Calu3 (cell line): ENCODE measurements around the gene CROCC2. TPM values are rescaled to one million over a fixed set of nuclear protein-coding genes. Genes with fewer than 3 reads are reported as not detected.

Source experiments
- BruUV-seq: library from RNA; stranded (reverse); fragments of 400-500 nt; replicated peaks from 2 replicates; lab custom pipeline; 2021; lab: Mats Ljungman, UMichigan
- CTCF ChIA-PET: fragments of 300-600 bp; sonication (Branson Sonifier 250); formaldehyde crosslinking; loops from one replicate; lab custom pipeline; 2022; ENCODE audit warnings: antibody characterized with exemption; lab: Charles Lee
- DNase-seq: peaks from one replicate; pipeline ENCODE4 v3.0.0; 2022
- H3K27ac Mint-ChIP-seq: one replicate; pipeline ENCODE4 v1.8.0; 2022; ENCODE audit warnings: mixed read lengths; ENCODE audit not compliant: unreplicated experiment
- H3K27me3 Mint-ChIP-seq: one replicate; pipeline ENCODE4 v1.8.0; 2022; ENCODE audit warnings: mixed read lengths; ENCODE audit not compliant: unreplicated experiment
- H3K36me3 Mint-ChIP-seq: one replicate; pipeline ENCODE4 v1.8.0; 2022; ENCODE audit warnings: mild to moderate bottlenecking, moderate library complexity, mixed read lengths; ENCODE audit not compliant: insufficient read depth, unreplicated experiment
- H3K4me1 Mint-ChIP-seq: one replicate; pipeline ENCODE4 v1.8.0; 2022; ENCODE audit warnings: mild to moderate bottlenecking, low read depth, mixed read lengths; ENCODE audit not compliant: unreplicated experiment
- H3K4me3 Mint-ChIP-seq: one replicate; pipeline ENCODE4 v1.8.0; 2022; ENCODE audit warnings: mild to moderate bottlenecking, low read depth, moderate library complexity, mixed read lengths; ENCODE audit not compliant: unreplicated experiment
- H3K9me3 Mint-ChIP-seq: one replicate; pipeline ENCODE4 v1.8.0; 2022; ENCODE audit warnings: low read depth, mixed read lengths; ENCODE audit not compliant: unreplicated experiment
- CTCF ChIP-seq: fragments of 200-600 bp; IDR thresholded peaks from one replicate; pipeline ENCODE4 v1.8.0; 2022; ENCODE audit warnings: antibody characterized with exemption; ENCODE audit not compliant: unreplicated experiment
- intact Hi-C: fragments of 100-400 bp; cut with micrococcal nuclease; formaldehyde crosslinking; loops from one replicate; pipeline ENCODE4 v1.10.0; 2022; ENCODE audit not compliant: unreplicated experiment
- total RNA-seq: library from RNA; stranded (reverse); gene quantifications from 2 replicates; pipeline ENCODE4 v1.2.3, GENCODE V29; 2022

Gene CROCC2
- total RNA-seq, 1 experiment from 2014 or later, result not detected

GRCh38 chr2:241003830-241004564 is 97.9 kb downstream of the CROCC2 start:
- Mint-ChIP-seq H3K9me3 (peaks cover 10% of the 10 kb centered on the region), H3K4me3 (no peak overlapping the region), H3K4me1 (peaks cover 4% of the 10 kb centered on the region), H3K27ac (no peak overlapping the region), H3K36me3 (no peaks in the 10 kb centered on the region), H3K27me3 (peaks cover 81% of the 10 kb centered on the region)
- no peak for DNase-seq
- CTCF ChIA-PET, result no interaction called here
- intact Hi-C loops, result loop anchor here (2.0 kb wide), 1 partner anchor 19 kb away; no protein-coding TSS in a partner anchor
- BruUV-seq, result no TSS peak
- no peak for TF ChIP-seq CTCF

GRCh38 chr2:241005569-241005968 is 99.4 kb downstream of the CROCC2 start:
- no peak for DNase-seq
- intact Hi-C loops, result loop anchor here (2.0 kb wide), 1 partner anchor 17 kb away; no protein-coding TSS in a partner anchor
- BruUV-seq, result no TSS peak
- CTCF ChIA-PET, result no interaction called here
- H3K27me3 Mint-ChIP-seq, result peaks cover 82% of the 10 kb centered on the region
- peaks cover 9% of the 10 kb centered on the region for H3K4me1 Mint-ChIP-seq
- no peak overlapping the region for H3K4me3 Mint-ChIP-seq
- peaks cover 10% of the 10 kb centered on the region for H3K36me3 Mint-ChIP-seq
- H3K27ac Mint-ChIP-seq, result no peak overlapping the region
- no peak for TF ChIP-seq CTCF
- H3K9me3 Mint-ChIP-seq, result peaks cover 10% of the 10 kb centered on the region

- no peak overlapping the region for H3K27ac Mint-ChIP-seq
- CTCF ChIA-PET, result no interaction called here
- peaks cover 10% of the 10 kb centered on the region for H3K9me3 Mint-ChIP-seq
- H3K4me1 Mint-ChIP-seq, result peaks cover 9% of the 10 kb centered on the region
- peaks cover 10% of the 10 kb centered on the region for H3K36me3 Mint-ChIP-seq
- no peak for TF ChIP-seq CTCF
- peaks cover 73% of the 10 kb centered on the region for H3K27me3 Mint-ChIP-seq
- H3K4me3 Mint-ChIP-seq, result no peak overlapping the region
- BruUV-seq, result no TSS peak
- intact Hi-C loops, result no loop called here
- no peak for DNase-seq
Measured at GRCh38 chr2:241006412-241006811, 100.3 kb downstream of the CROCC2 start.

GRCh38 chr2:241007111-241007510 is 101.0 kb downstream of the CROCC2 start:
- TF ChIP-seq CTCF, result no peak
- no peak overlapping the region for H3K27ac Mint-ChIP-seq
- CTCF ChIA-PET, result no interaction called here
- no peak overlapping the region for H3K4me3 Mint-ChIP-seq
- intact Hi-C loops, result no loop called here
- H3K9me3 Mint-ChIP-seq, result peaks cover 10% of the 10 kb centered on the region
- DNase-seq, result no peak
- H3K36me3 Mint-ChIP-seq, result peaks cover 10% of the 10 kb centered on the region
- BruUV-seq, result no TSS peak
- H3K4me1 Mint-ChIP-seq, result peaks cover 9% of the 10 kb centered on the region
- H3K27me3 Mint-ChIP-seq, result peaks cover 66% of the 10 kb centered on the region
